ENCODE measurements around the gene LOXHD1. TPM values are rescaled to one million over a fixed set of nuclear protein-coding genes. Genes with fewer than 3 reads are reported as not detected.

LOXHD1 gene
- total and polyA plus RNA-seq, 2 of the 13 experiments (the other 11 are each of a cell fraction or from before 2014, with no cell fraction given): not detected

GRCh38 chr18:46469186-46469915 is 187.7 kb downstream of the LOXHD1 start (continued):
- no peak for TF ChIP-seq MYPOP (CRISPR knock-in tag; IDR thresholded peaks at IDR 0.05)
- no peak for TF ChIP-seq PPARG (CRISPR knock-in tag; conservative IDR thresholded peaks at IDR 0.05)

GRCh38 chr18:46468426-46469180 is 188.4 kb downstream of the LOXHD1 start:
- ChIA-PET CTCF (ENCODE audit: low intra/inter-chr PET ratio, low total read pairs) (no interaction called here), POLR2A (no interaction called here)
- Histone ChIP-seq H3K79me2 (ENCODE audit: insufficient read depth, low read length) (no peaks in the 10 kb centered on the region), H3K4me1 (ENCODE audit: insufficient read depth, low read length) (no peaks in the 10 kb centered on the region), H3K9ac (ENCODE audit: insufficient read depth, low read depth, low read length) (no peak overlapping the region), H3K4me3 (replicated peaks in 1 of 3; ENCODE audit: insufficient read depth in 1 of 3, low read depth in 2 of 3, low read length in 3 of 3) (no peak overlapping the region), H3K27ac (ENCODE audit: extremely low read length, insufficient read depth, low read length) (no peak overlapping the region), H3K36me3 (replicated peaks in 1 of 2; ENCODE audit: control insufficient read depth in 1 of 2, insufficient read depth in 2 of 2, low read length in 2 of 2) (no peaks in the 10 kb centered on the region), H3K9me3 (ENCODE audit: low read length) (no peaks in the 10 kb centered on the region), H4K20me1 (ENCODE audit: insufficient read depth, low read length) (no peaks in the 10 kb centered on the region), H2AFZ (ENCODE audit: low read length) (no peak overlapping the region), H3K4me2 (ENCODE audit: low read depth, low read length) (no peak overlapping the region), H3K27me3 (ENCODE audit: control insufficient read depth in 1 of 2, insufficient read depth in 2 of 2, low read length in 2 of 2) (no peaks in the 10 kb centered on the region)
- no peak for FAIRE-seq
- BruUV-seq (replicated peaks): no TSS peak
- DNase-seq (ENCODE audit: low spot score): no peak
- intact Hi-C loops (cut with micrococcal nuclease; ENCODE audit: unreplicated experiment): no loop called here
- no peak for TF ChIP-seq ZNF484 (CRISPR knock-in tag; IDR thresholded peaks at IDR 0.05; ENCODE audit: borderline replicate concordance, low read depth)
- TF ChIP-seq TSC22D2 (CRISPR knock-in tag; IDR thresholded peaks at IDR 0.05; ENCODE audit: borderline replicate concordance): no peak
- 34% methylated on average over 11 of the region's 11 CpGs for WGBS (ENCODE audit: low lambda C conversion rate)
- no peak for ATAC-seq
- in situ Hi-C loops (cut with HindIII; ENCODE audit: extremely low pct_ligation_motif_present, low pct_unique_long_range_greater_than_20kb): no loop called here
